HL-60 (cell line): ENCODE results near the gene NEFH.
"Not testable (repeated sequence)": the region's sequence is repeated elsewhere in the genome, so short reads cannot be mapped to it uniquely, and the experiment has no call there.

Source experiments
- DNase-seq, 2 experiments: peaks; one replicate each; pipeline ENCODE4 v3.0.0-alpha.2; 2010 to 2020; ENCODE audit warnings: low read depth in 1 of 2, low spot score in 1 of 2
- H3K27ac ChIP-seq: fragments of 250-450 bp; sonication (Bioruptor Pico); replicated peaks from 2 replicates; pipeline ENCODE4 v1.5.1; 2020; ENCODE audit warnings: mild to moderate bottlenecking, moderate library complexity
- H3K27me3 ChIP-seq: fragments of 250-450 bp; sonication (Bioruptor Pico); 2 replicates; pipeline ENCODE4 v1.5.1; 2021; ENCODE audit warnings: mild to moderate bottlenecking, moderate library complexity; ENCODE audit not compliant: insufficient read depth, poor library complexity, severe bottlenecking
- H3K4me3 ChIP-seq: replicated peaks from 2 replicates; pipeline ENCODE4 v1.5.1; 2011; ENCODE audit warnings: mild to moderate bottlenecking, control low read depth, low read length; ENCODE audit not compliant: insufficient read depth
- GABPA ChIP-seq: IDR thresholded peaks from 2 replicates; pipeline ENCODE4 v1.6.1; 2012; ENCODE audit warnings: low read depth
- POLR2AphosphoS5 ChIP-seq: IDR thresholded peaks from 2 replicates; pipeline ENCODE4 v1.6.1; 2012; ENCODE audit warnings: low read depth
- SPI1 ChIP-seq: IDR thresholded peaks from 2 replicates; pipeline ENCODE4 v1.6.1; 2012; ENCODE audit warnings: low read depth, mild to moderate bottlenecking, borderline replicate concordance
- TF ChIP-seq, protein P1 (sequence below): IDR thresholded peaks from one replicate; pipeline ENCODE4 v1.5.1; 2011; ENCODE audit warnings: low read length, control low read depth, inconsistent platforms; ENCODE audit not compliant: insufficient read depth
- TF ChIP-seq, protein P2 (sequence below): IDR thresholded peaks from 2 replicates; pipeline ENCODE4 v1.6.1; 2012; ENCODE audit warnings: low read depth; ENCODE audit not compliant: insufficient replicate concordance

The NEFH gene

DNA sequence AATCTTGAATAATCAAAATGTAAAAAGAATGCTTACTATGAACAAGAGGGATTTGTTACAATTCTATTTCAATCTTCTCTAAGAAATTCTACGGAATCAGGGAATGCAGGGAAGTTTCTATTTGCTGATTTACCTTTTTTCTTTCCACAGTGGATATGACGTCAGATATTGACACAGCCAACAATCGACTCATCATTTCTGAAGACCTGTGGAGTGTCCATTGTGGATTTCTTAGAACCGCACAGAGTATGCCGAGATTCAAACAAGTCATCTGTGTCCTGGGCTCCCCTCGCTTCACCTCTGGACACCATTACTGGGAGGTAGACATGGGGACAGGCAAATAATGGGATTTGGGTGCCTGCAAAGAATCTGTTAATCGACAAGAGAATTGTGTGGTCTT, 45.7 kb upstream of the NEFH start:
- no peak overlapping the region for H3K27ac ChIP-seq
- no peak for DNase-seq
- H3K4me3 ChIP-seq: no peak overlapping the region
- TF ChIP-seq, protein P1, sequence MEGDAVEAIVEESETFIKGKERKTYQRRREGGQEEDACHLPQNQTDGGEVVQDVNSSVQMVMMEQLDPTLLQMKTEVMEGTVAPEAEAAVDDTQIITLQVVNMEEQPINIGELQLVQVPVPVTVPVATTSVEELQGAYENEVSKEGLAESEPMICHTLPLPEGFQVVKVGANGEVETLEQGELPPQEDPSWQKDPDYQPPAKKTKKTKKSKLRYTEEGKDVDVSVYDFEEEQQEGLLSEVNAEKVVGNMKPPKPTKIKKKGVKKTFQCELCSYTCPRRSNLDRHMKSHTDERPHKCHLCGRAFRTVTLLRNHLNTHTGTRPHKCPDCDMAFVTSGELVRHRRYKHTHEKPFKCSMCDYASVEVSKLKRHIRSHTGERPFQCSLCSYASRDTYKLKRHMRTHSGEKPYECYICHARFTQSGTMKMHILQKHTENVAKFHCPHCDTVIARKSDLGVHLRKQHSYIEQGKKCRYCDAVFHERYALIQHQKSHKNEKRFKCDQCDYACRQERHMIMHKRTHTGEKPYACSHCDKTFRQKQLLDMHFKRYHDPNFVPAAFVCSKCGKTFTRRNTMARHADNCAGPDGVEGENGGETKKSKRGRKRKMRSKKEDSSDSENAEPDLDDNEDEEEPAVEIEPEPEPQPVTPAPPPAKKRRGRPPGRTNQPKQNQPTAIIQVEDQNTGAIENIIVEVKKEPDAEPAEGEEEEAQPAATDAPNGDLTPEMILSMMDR: no peak
- no peak for TF ChIP-seq GABPA
- peaks cover 2% of the 10 kb centered on the region for H3K27me3 ChIP-seq

DNA sequence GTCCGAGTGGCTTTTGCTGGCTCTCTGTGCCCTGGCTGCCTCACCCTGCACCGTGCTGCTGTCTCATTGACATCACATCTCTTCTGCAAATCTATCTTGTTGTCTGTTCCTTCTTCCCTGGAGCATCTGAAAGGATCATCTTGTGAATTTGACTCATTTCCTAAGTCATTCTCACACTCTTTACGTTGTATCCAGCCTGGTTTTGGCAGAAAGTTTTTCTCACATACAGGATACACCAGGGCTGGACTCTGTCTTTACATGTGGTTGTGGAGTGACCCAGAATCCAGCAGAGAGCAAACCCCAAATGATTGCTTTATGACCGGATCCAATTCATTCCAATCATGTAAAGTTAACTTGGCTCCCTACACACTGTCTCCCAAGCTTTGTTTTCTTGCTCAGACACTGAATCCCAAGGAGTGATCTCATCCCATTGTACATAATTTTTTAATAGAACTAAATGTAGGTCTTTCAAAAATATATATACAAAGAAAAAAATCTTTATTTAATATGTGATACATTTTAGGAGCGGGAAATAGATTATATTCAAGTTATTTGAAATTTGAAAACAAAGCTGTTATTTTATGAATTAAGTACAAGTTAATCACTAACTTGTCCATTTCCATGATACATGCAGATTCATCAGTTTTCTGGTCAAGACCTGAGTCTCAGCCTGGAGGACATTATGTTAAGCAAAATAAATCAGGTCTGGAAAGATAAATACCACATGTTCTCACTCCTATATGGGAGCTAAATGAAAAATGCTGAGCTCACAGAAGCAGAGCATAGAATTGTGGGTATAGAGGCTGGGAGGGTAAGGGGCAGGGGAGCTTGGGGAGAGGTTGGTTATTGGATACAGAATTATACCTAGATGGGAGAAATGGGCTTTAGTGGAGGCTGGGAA, 44.5 kb upstream of the NEFH start:
- no peak for DNase-seq
- Histone ChIP-seq H3K27ac (no peak overlapping the region), H3K4me3 (no peak overlapping the region), H3K27me3 (peaks cover 2% of the 10 kb centered on the region)
- TF ChIP-seq SPI1 (no peak), POLR2AphosphoS5 (no peak), GABPA (no peak)
- TF ChIP-seq, protein P1: no peak
- TF ChIP-seq, protein P2, sequence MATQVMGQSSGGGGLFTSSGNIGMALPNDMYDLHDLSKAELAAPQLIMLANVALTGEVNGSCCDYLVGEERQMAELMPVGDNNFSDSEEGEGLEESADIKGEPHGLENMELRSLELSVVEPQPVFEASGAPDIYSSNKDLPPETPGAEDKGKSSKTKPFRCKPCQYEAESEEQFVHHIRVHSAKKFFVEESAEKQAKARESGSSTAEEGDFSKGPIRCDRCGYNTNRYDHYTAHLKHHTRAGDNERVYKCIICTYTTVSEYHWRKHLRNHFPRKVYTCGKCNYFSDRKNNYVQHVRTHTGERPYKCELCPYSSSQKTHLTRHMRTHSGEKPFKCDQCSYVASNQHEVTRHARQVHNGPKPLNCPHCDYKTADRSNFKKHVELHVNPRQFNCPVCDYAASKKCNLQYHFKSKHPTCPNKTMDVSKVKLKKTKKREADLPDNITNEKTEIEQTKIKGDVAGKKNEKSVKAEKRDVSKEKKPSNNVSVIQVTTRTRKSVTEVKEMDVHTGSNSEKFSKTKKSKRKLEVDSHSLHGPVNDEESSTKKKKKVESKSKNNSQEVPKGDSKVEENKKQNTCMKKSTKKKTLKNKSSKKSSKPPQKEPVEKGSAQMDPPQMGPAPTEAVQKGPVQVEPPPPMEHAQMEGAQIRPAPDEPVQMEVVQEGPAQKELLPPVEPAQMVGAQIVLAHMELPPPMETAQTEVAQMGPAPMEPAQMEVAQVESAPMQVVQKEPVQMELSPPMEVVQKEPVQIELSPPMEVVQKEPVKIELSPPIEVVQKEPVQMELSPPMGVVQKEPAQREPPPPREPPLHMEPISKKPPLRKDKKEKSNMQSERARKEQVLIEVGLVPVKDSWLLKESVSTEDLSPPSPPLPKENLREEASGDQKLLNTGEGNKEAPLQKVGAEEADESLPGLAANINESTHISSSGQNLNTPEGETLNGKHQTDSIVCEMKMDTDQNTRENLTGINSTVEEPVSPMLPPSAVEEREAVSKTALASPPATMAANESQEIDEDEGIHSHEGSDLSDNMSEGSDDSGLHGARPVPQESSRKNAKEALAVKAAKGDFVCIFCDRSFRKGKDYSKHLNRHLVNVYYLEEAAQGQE: no peak

DNA sequence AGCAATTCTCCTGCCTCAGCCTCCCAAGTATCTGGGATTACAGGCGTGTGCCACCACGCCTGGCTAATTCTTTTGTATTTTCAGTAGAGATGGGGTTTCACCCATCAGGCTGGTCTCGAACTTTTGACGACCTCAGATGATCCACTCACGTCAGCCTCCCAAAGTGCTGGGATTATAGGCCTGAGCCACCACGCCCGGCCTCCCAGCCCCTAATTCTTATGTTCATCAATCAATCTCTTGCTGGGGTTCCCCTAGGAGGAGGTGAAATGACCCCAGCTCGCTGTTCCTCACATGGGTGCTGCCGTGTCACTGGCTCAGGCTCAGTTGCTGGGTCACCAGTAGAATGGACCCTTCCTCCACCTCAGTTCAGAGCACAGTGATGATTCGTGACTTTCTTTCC, 41.7 kb upstream of the NEFH start, which contains the start of gene RFPL1:
Gene RFPL1, plus strand, starts transcription at position 301 of the 400 bp plus-strand sequence.
- not testable (repeated sequence) for H3K27ac ChIP-seq, DNase-seq, H3K27me3 ChIP-seq, H3K4me3 ChIP-seq

DNA sequence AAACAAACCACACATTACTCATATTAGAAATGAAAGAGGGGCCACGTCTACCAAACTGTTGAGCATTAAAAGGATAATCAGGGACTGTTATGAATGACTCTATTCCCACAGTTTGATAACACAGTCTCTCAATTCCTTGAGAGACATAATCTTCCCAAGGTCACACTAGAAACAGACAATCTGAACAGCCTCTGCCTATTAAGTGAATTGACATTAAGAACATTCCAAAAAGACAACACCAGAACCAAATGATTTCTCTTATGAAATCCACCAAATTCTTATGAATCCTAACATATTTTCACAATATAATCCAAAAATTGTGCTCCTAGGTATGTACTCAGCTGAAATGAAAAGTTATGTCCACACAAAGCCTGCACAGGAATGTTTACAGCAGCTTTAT, 37.0 kb upstream of the NEFH start:
- Histone ChIP-seq H3K4me3 (no peak overlapping the region), H3K27me3 (peaks cover 3% of the 10 kb centered on the region), H3K27ac (no peak overlapping the region)
- no peak for DNase-seq
- TF ChIP-seq SPI1 (no peak), GABPA (no peak), POLR2AphosphoS5 (no peak)
- TF ChIP-seq, protein P1: no peak
- TF ChIP-seq, protein P2: no peak
